SJSA1 (cell line): ENCODE measurements around the gene LYZL6. TPM values are rescaled to one million over a fixed set of nuclear protein-coding genes. Genes with fewer than 3 reads are reported as not detected.
"Not testable (repeated sequence)": the region's sequence is repeated elsewhere in the genome, so short reads cannot be mapped to it uniquely, and the experiment has no call there.

Source experiments
- DNase-seq, 2 experiments: peaks; one replicate each; pipeline ENCODE4 v3.0.0-alpha.2; 2015 to 2020; ENCODE audit warnings: low spot score in 2 of 2, low read depth in 1 of 2
- H3K27ac ChIP-seq: fragments of 250-450 bp; sonication (Bioruptor Pico); 2 replicates; pipeline ENCODE4 v1.5.1; 2020; ENCODE audit warnings: mild to moderate bottlenecking, moderate library complexity
- H3K27me3 ChIP-seq: fragments of 250-450 bp; sonication (Bioruptor Pico); replicated peaks from 2 replicates; pipeline ENCODE4 v1.5.1; 2020; ENCODE audit warnings: mild to moderate bottlenecking, moderate library complexity
- H3K36me3 ChIP-seq: fragments of 250-450 bp; sonication (Bioruptor Pico); 2 replicates; pipeline ENCODE4 v1.5.1; 2020; ENCODE audit warnings: mild to moderate bottlenecking
- H3K4me1 ChIP-seq: fragments of 250-450 bp; sonication (Bioruptor Pico); replicated peaks from 2 replicates; pipeline ENCODE4 v1.6.1; 2021; ENCODE audit warnings: mild to moderate bottlenecking
- H3K4me3 ChIP-seq: fragments of 250-450 bp; sonication (Bioruptor Pico); 2 replicates; pipeline ENCODE4 v1.5.1; 2020; ENCODE audit warnings: mild to moderate bottlenecking
- H3K9me3 ChIP-seq: fragments of 250-450 bp; sonication (Bioruptor Pico); replicated peaks from 2 replicates; pipeline ENCODE4 v1.5.1; 2020; ENCODE audit warnings: mild to moderate bottlenecking
- total RNA-seq: library from RNA; depleted of rRNA; stranded (reverse); fragments of >200 nt; shearing (Covaris generic); gene quantifications from 2 replicates; pipeline ENCODE4 v1.2.3, GENCODE V29; 2014

LYZL6 gene
- total RNA-seq, 1 experiment from 2014 or later, result not detected

GRCh38 chr17:35972066-35972465 lies 28.6 kb upstream of the LYZL6 start:
- Histone ChIP-seq H3K36me3 (no peaks in the 10 kb centered on the region), H3K9me3 (no peaks in the 10 kb centered on the region), H3K27me3 (no peaks in the 10 kb centered on the region), H3K4me3 (no peak overlapping the region), H3K27ac (no peak overlapping the region), H3K4me1 (no peaks in the 10 kb centered on the region)
- no peak for DNase-seq

GRCh38 chr17:35969558-35970380 lies 26.3 kb upstream of the LYZL6 start:
- Histone ChIP-seq H3K4me1 (no peaks in the 10 kb centered on the region), H3K9me3 (no peaks in the 10 kb centered on the region), H3K4me3 (no peak overlapping the region), H3K27ac (no peak overlapping the region), H3K27me3 (no peaks in the 10 kb centered on the region), H3K36me3 (no peaks in the 10 kb centered on the region)
- peak; percentile 28 to 68 for DNase-seq

GRCh38 chr17:35968520-35969054 lies 25.1 kb upstream of the LYZL6 start:
- no peak overlapping the region for H3K4me3 ChIP-seq
- no peaks in the 10 kb centered on the region for H3K27me3 ChIP-seq
- no peaks in the 10 kb centered on the region for H3K9me3 ChIP-seq
- H3K4me1 ChIP-seq, result no peaks in the 10 kb centered on the region
- no peak for DNase-seq
- H3K27ac ChIP-seq, result no peak overlapping the region
- no peaks in the 10 kb centered on the region for H3K36me3 ChIP-seq

GRCh38 chr17:35965272-35965671 lies 21.8 kb upstream of the LYZL6 start:
- Histone ChIP-seq H3K4me1 (no peaks in the 10 kb centered on the region), H3K27me3 (no peaks in the 10 kb centered on the region), H3K27ac (no peak overlapping the region), H3K4me3 (no peak overlapping the region), H3K9me3 (no peaks in the 10 kb centered on the region), H3K36me3 (no peaks in the 10 kb centered on the region)
- DNase-seq, result no peak

GRCh38 chr17:35963663-35964062 lies 20.1 kb upstream of the LYZL6 start:
- Histone ChIP-seq H3K4me1 (no peaks in the 10 kb centered on the region), H3K4me3 (no peak overlapping the region), H3K27ac (no peak overlapping the region), H3K27me3 (no peaks in the 10 kb centered on the region), H3K9me3 (no peaks in the 10 kb centered on the region), H3K36me3 (no peaks in the 10 kb centered on the region)
- DNase-seq, result no peak

GRCh38 chr17:35953720-35954119 lies 10.2 kb upstream of the LYZL6 start:
- DNase-seq, result no peak
- Histone ChIP-seq H3K4me1 (no peaks in the 10 kb centered on the region), H3K27me3 (0 out of 2 replicates have a peak, but pooled peaks cover 5% of the 10 kb centered on the region), H3K4me3 (no peak overlapping the region), H3K9me3 (no peaks in the 10 kb centered on the region), H3K27ac (no peak overlapping the region), H3K36me3 (no peaks in the 10 kb centered on the region)

- DNase-seq, result no peak
- Histone ChIP-seq H3K9me3 (no peaks in the 10 kb centered on the region), H3K4me3 (no peak overlapping the region), H3K27ac (no peak overlapping the region), H3K36me3 (no peaks in the 10 kb centered on the region), H3K27me3 (no peaks in the 10 kb centered on the region), H3K4me1 (no peaks in the 10 kb centered on the region)
Observed at GRCh38 chr17:35949401-35949800, 5.9 kb upstream of the LYZL6 start.

GRCh38 chr17:35948092-35948491 lies 4.6 kb upstream of the LYZL6 start:
- Histone ChIP-seq H3K4me1 (no peaks in the 10 kb centered on the region), H3K27me3 (no peaks in the 10 kb centered on the region), H3K4me3 (no peak overlapping the region), H3K9me3 (no peaks in the 10 kb centered on the region), H3K36me3 (no peaks in the 10 kb centered on the region), H3K27ac (no peak overlapping the region)
- DNase-seq, result no peak

- peak; percentile 21 to 50 for DNase-seq
- Histone ChIP-seq H3K36me3 (no peaks in the 10 kb centered on the region), H3K27ac (no peak overlapping the region), H3K9me3 (no peaks in the 10 kb centered on the region), H3K27me3 (no peaks in the 10 kb centered on the region), H3K4me1 (no peaks in the 10 kb centered on the region), H3K4me3 (no peak overlapping the region)
Observed at GRCh38 chr17:35947156-35947585, 3.7 kb upstream of the LYZL6 start.

GRCh38 chr17:35944151-35944550 lies 638 bp upstream of the LYZL6 start:
- no peak for DNase-seq
- H3K36me3 ChIP-seq, result no peaks in the 10 kb centered on the region

GRCh38 chr17:35942588-35943186 lies 826 bp downstream of the LYZL6 start:
- Histone ChIP-seq H3K27me3 (no peaks in the 10 kb centered on the region), H3K4me1 (no peaks in the 10 kb centered on the region), H3K36me3 (no peaks in the 10 kb centered on the region), H3K9me3 (no peaks in the 10 kb centered on the region), H3K4me3 (no peak overlapping the region), H3K27ac (no peak overlapping the region)
- DNase-seq, result no peak

More at GRCh38 chr17:35944151-35944550, 638 bp upstream of the LYZL6 start:
- H3K9me3 ChIP-seq, result no peaks in the 10 kb centered on the region
- no peak overlapping the region for H3K4me3 ChIP-seq
- H3K27me3 ChIP-seq, result no peaks in the 10 kb centered on the region
- no peak overlapping the region for H3K27ac ChIP-seq
- H3K4me1 ChIP-seq, result no peaks in the 10 kb centered on the region

- DNase-seq, H3K4me3 ChIP-seq: not testable (repeated sequence)
Observed at GRCh38 chr17:35938492-35938891, 5.0 kb downstream of the LYZL6 start.

GRCh38 chr17:35936063-35936462 lies 7.5 kb downstream of the LYZL6 start:
- no peaks in the 10 kb centered on the region for H3K36me3 ChIP-seq
- no peaks in the 10 kb centered on the region for H3K9me3 ChIP-seq
- no peaks in the 10 kb centered on the region for H3K27me3 ChIP-seq
- no peak overlapping the region for H3K4me3 ChIP-seq
- no peak overlapping the region for H3K27ac ChIP-seq
- no peaks in the 10 kb centered on the region; the same call in 1 of the 2 replicates for H3K4me1 ChIP-seq
- no peak for DNase-seq

More at GRCh38 chr17:35938492-35938891, 5.0 kb downstream of the LYZL6 start:
- not testable (repeated sequence) for H3K27me3 ChIP-seq, H3K9me3 ChIP-seq, H3K36me3 ChIP-seq, H3K4me1 ChIP-seq, H3K27ac ChIP-seq

- Histone ChIP-seq H3K4me3 (no peak overlapping the region), H3K36me3 (no peaks in the 10 kb centered on the region), H3K27ac (no peak overlapping the region), H3K4me1 (peaks cover 9% of the 10 kb centered on the region; the same call in 1 of the 2 replicates), H3K9me3 (no peaks in the 10 kb centered on the region), H3K27me3 (no peaks in the 10 kb centered on the region)
- DNase-seq, result no peak
Observed at GRCh38 chr17:35934760-35935159, 8.8 kb downstream of the LYZL6 start.
